Right lobe of liver (tissue), 6 donors: ENCODE measurements around the gene HPX. TPM values are rescaled to one million over a fixed set of nuclear protein-coding genes. Genes with fewer than 3 reads are reported as not detected.
A peak's percentile ranks its signal among the peaks of the same experiment; 100 is the strongest.

Experiments used
- ATAC-seq, 4 donors: fragments of 200-7000 bp; cut with Tn5 transposase; one replicate each; pipeline ENCODE4 v1.9.1; 2020; ENCODE audit warnings: mild to moderate bottlenecking in 4 of 4, moderate library complexity in 4 of 4
- DNase-seq, 3 donors: peaks; one replicate each; pipeline ENCODE4 v3.0.0-alpha.2; 2020
- H3K27ac ChIP-seq, 3 donors: fragments of 200-600 bp; one replicate each; pipeline ENCODE4 v1.8.0; 2022
- H3K27me3 ChIP-seq, 2 donors: fragments of 200-600 bp; one replicate each; pipeline ENCODE4 v1.8.0; 2022
- H3K36me3 ChIP-seq, 4 donors: fragments of 200-600 bp; sonication (generic) in 1 of 4; one replicate each; pipeline versions ENCODE4 v1.5.1 to v1.8.0; 2017 to 2022; ENCODE audit warnings: control low read depth in 1 of 4
- H3K4me1 ChIP-seq, 4 donors: fragments of 200-600 bp; sonication (generic) in 1 of 4; one replicate each; pipeline versions ENCODE4 v1.5.1 to v1.8.0; 2017 to 2022; ENCODE audit warnings: control low read depth in 1 of 4
- H3K4me3 ChIP-seq, 3 donors: fragments of 200-600 bp; one replicate each; pipeline ENCODE4 v1.8.0; 2022
- H3K9me3 ChIP-seq, 4 donors: fragments of 200-600 bp; sonication (generic) in 1 of 4; one replicate each; pipeline versions ENCODE4 v1.5.1 to v1.8.0; 2017 to 2022; ENCODE audit warnings: control low read depth in 1 of 4
- POLR2A ChIP-seq: fragments of 450-650 bp; IDR thresholded peaks from one replicate; pipeline ENCODE4 v1.6.1; 2017; ENCODE audit warnings: antibody characterized with exemption, mild to moderate bottlenecking
- WGBS: methylation state at CpG from one replicate; pipeline ENCODE4 v1.1.6; 2018; ENCODE audit warnings: low coverage, low lambda C conversion rate; ENCODE audit not compliant: insufficient coverage; ENCODE audit errors: missing lambda C conversion rate; 5-methylcytosine and 5-hydroxymethylcytosine counted together
- intact Hi-C, 2 donors: fragments of 100-400 bp; cut with DNase I; formaldehyde crosslinking; loops; one replicate each; pipeline versions ENCODE4 v1.11.2 to v1.14.1; 2022
- long read RNA-seq: library from polyadenylated mRNA; unstranded; transcript quantifications from one replicate; pipeline ENCODE4 v2.0.0, GENCODE V29; 2019
- total RNA-seq, 6 experiments: library from RNA; depleted of rRNA in 2 of 6; stranded (reverse); fragments of >200 nt in 2 of 6; fragmentation: NEBNext Ultra II Directional in 3 of 6; extraction: Animal tissue kit (Norgen Biotek cat#: 25700) in 3 of 6; gene quantifications; one replicate each; pipeline versions ENCODE4 v1.1.0 to v1.2.4, GENCODE V29; 2016 to 2023
- TF ChIP-seq, protein P1 (sequence below), 4 donors: fragments of 200-600 bp in 3 of 4; fragments of 450-650 bp in 1 of 4; IDR thresholded peaks; one replicate each; pipeline versions ENCODE4 v1.5.1 to v1.8.0; 2016 to 2022; ENCODE audit warnings: antibody characterized with exemption in 4 of 4, mild to moderate bottlenecking in 2 of 4
- donor health status: DM: no; HTN: yes; CAD: no.
- donor health status: DM: no; HTN: no; CAD: no.
- donor health status: DM: no; HTN: no; CAD: no.
- donor health status: DM: no; HTN: yes; CAD: no.
- donor health status: DM: no; HTN: yes; CAD: no.

Gene HPX, protein sequence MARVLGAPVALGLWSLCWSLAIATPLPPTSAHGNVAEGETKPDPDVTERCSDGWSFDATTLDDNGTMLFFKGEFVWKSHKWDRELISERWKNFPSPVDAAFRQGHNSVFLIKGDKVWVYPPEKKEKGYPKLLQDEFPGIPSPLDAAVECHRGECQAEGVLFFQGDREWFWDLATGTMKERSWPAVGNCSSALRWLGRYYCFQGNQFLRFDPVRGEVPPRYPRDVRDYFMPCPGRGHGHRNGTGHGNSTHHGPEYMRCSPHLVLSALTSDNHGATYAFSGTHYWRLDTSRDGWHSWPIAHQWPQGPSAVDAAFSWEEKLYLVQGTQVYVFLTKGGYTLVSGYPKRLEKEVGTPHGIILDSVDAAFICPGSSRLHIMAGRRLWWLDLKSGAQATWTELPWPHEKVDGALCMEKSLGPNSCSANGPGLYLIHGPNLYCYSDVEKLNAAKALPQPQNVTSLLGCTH
- total RNA-seq = 1,000 to 10,000 TPM; 3,555 to 5,250 (median 4,456) TPM
- long read RNA-seq, transcript HPX-204 (4 exons, 1,126 nt) = minor isoform, 13 of 6,741 reads
- long read RNA-seq, transcript HPX-206 (3 exons, 672 nt) = minor isoform, 22 of 6,741 reads
- long read RNA-seq, transcript HPX-201 (10 exons, 1,652 nt) = major isoform, 6,233 of 6,741 reads
- long read RNA-seq, partial matches to known transcripts = 90 of 6,741 reads
- long read RNA-seq, other reads (novel, unspliced or antisense) = 383 of 6,741 reads

DNA sequence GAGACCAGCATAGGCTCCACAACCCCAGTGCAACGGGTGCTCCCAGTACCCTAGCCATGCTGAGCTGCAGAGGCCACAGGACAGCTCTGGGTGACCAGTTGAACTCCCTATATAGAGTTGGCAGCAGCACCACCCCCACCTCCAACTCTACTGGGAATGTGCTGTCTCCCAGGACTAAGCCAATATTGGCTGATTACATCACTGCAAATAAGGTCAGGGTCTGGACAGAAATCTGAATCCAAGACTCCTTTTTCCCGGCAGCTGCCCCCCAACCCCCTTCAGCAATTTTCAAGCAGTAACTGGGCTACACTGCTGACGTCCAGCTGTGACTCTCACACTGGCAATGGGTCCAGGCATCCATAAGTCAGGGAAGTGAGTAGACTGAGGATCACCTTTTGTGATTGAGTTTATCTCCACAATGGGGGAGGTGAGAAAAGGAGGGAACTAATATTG is at the start of gene HPX:
Gene HPX (minus strand): TSS at position 82 of the 453 bp plus-strand sequence. CDS start 24 bp downstream, at position 58.
- WGBS = 43% methylated on average over 1 of the region's 3 CpGs
- Histone ChIP-seq H3K27ac (peak within 1 kb of the TSS; percentile 69 to 88 (median 87)), H3K4me1 (peaks cover 0 to 55% (median 9%) of the 10 kb centered on the region in 4 donors), H3K27me3 (no peaks in the 10 kb centered on the region), H3K36me3 (peaks cover 0 to 30% (median 10%) of the 10 kb centered on the region in 4 donors), H3K4me3 (peak within 1 kb of the TSS; percentile 62 to 79 (median 74)), H3K9me3 (no peaks in the 10 kb centered on the region)
- DNase-seq = peak; percentile 82 to 93 (median 90)
- peak; percentile 72 to 88 (median 76) for ATAC-seq
- TF ChIP-seq POLR2A = peak; percentile 97
- TF ChIP-seq, protein P1, sequence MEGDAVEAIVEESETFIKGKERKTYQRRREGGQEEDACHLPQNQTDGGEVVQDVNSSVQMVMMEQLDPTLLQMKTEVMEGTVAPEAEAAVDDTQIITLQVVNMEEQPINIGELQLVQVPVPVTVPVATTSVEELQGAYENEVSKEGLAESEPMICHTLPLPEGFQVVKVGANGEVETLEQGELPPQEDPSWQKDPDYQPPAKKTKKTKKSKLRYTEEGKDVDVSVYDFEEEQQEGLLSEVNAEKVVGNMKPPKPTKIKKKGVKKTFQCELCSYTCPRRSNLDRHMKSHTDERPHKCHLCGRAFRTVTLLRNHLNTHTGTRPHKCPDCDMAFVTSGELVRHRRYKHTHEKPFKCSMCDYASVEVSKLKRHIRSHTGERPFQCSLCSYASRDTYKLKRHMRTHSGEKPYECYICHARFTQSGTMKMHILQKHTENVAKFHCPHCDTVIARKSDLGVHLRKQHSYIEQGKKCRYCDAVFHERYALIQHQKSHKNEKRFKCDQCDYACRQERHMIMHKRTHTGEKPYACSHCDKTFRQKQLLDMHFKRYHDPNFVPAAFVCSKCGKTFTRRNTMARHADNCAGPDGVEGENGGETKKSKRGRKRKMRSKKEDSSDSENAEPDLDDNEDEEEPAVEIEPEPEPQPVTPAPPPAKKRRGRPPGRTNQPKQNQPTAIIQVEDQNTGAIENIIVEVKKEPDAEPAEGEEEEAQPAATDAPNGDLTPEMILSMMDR (IDR thresholded peaks at IDR 0.05) = no peak
- intact Hi-C loops = loop anchor here in 1 of 2 donors (10.0 kb wide), 1 partner anchor 66 kb away; no protein-coding TSS in a partner anchor

DNA sequence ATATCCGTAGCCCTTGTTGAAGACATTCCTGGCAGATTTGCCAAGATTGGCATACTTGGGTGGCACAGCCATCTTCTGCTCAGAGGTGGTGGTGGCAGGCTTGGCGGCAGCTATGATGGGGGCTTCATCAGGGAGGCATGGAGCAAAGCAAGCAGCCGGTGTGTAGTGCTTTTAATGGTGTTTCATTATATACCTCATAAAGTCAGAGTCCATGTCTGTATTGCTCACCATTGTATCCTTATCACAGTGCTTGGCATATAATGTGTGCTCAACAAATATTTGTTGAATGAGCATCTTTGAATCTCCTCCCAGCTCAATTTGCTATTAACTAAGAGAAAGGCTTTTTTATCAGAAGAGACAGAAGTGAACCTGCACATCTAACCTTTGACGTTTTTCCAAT is 48.5 kb upstream of the HPX start:
- H3K9me3 ChIP-seq = no peaks in the 10 kb centered on the region
- peaks cover 0 to 22% (median 2%) of the 10 kb centered on the region in 4 donors for H3K36me3 ChIP-seq
- no peak overlapping the region for H3K4me3 ChIP-seq
- ATAC-seq = peak; percentile 75 to 96 (median 91)
- H3K27ac ChIP-seq = no peak overlapping the region
- no peak for DNase-seq
- peaks cover 0 to 23% (median 6%) of the 10 kb centered on the region in 4 donors for H3K4me1 ChIP-seq
- intact Hi-C loops = no loop called here
- H3K27me3 ChIP-seq = no peaks in the 10 kb centered on the region
- WGBS = 40% methylated on average over 4 of the region's 4 CpGs
- no peak for TF ChIP-seq POLR2A
- TF ChIP-seq, protein P1 (IDR thresholded peaks at IDR 0.05) = no peak

DNA sequence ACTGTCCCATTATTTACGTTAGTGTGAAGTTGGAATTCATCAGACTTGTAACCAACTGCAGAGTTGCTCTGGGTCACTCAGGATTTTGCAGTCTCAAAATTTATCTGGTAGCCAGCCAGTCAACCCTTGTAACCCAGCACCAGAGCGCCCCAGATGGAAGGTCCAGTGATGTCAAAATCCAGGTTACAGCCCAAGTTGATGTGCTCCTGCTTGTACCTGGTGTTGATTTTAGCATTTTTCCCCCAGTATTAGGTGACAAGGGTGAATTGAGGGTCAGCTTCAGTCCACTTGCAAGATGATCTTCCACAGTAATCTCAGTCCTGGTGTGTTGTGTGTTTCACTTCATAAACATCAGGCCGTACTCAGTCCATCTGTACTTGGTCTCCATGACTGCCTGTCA is 48.0 kb upstream of the HPX start:
- 80% methylated on average over 3 of the region's 3 CpGs for WGBS
- Histone ChIP-seq H3K4me3 (no peak overlapping the region), H3K36me3 (peaks cover 0 to 26% (median 2%) of the 10 kb centered on the region in 4 donors), H3K9me3 (no peaks in the 10 kb centered on the region), H3K4me1 (peaks cover 0 to 23% (median 6%) of the 10 kb centered on the region in 4 donors), H3K27me3 (no peaks in the 10 kb centered on the region), H3K27ac (no peak overlapping the region)
- ATAC-seq = peak; percentile 40 to 89 (median 56)
- intact Hi-C loops = no loop called here
- TF ChIP-seq, protein P1 (IDR thresholded peaks at IDR 0.05) = no peak
- TF ChIP-seq POLR2A = no peak
- DNase-seq = peak in 1 of 3 donors; percentile 54

DNA sequence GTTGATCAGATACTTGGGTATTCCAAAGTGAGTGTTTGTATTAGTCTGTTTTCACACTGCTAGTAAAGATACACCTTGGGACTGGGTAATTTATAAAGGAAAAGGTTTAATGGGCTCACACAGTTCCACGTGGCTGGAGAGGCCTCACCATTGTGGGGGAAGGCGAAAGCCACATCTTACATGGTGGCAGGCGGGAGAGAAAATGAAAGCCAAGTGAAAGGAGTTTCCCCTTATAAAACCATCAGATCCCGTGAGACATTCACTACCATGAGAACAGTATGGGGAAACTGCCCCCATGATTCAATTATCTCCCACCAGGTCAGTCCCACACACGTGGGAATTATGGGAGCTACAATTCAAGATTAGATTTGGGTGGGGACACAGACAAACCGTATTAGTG is 47.6 kb upstream of the HPX start:
- ATAC-seq = no peak
- Histone ChIP-seq H3K36me3 (peaks cover 0 to 30% (median 2%) of the 10 kb centered on the region in 4 donors), H3K9me3 (no peaks in the 10 kb centered on the region), H3K27ac (no peak overlapping the region), H3K4me3 (no peak overlapping the region), H3K27me3 (no peaks in the 10 kb centered on the region), H3K4me1 (peaks cover 0 to 23% (median 6%) of the 10 kb centered on the region in 4 donors)
- TF ChIP-seq, protein P1 (IDR thresholded peaks at IDR 0.05) = no peak
- no peak for TF ChIP-seq POLR2A
- WGBS = 100% methylated on average over 4 of the region's 6 CpGs
- intact Hi-C loops = no loop called here
- DNase-seq = no peak
